Measurements from ENCODE around the gene NFKBIL1. TPM values are rescaled to one million over a fixed set of nuclear protein-coding genes. Genes with fewer than 3 reads are reported as not detected.

The NFKBIL1 gene
- total and polyA plus RNA-seq, 2 of the 4 experiments (the other 2 are of a cell fraction): 7.8 to 10.8 TPM

DNA sequence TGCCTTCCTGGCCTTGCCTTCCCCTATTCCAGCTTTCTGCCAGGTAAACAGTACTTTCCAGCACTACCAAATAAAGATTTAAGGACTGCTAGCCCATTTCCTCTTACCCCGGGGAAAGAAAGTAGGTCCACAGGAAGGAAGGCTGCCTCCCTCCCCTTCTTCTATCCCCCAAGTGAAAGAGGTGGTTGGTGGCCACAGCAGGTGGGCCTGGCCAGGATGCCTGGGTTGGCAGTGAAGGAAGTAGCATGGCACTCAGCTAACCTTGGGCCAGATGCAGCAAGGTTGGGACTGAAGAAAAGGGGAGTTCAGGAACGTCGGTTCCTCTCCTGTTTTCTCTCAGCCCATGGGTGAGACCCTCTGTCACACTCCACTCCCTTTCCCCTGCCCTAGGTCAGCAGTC lies 8.9 kb downstream of the NFKBIL1 start:
- Histone ChIP-seq H3K56ac (ENCODE audit: extremely low read depth, insufficient read depth, low read length) (no peak overlapping the region), H4K91ac (ENCODE audit: insufficient read depth, low read depth, low read length) (no peak overlapping the region), H3K4ac (ENCODE audit: low read depth, low read length) (no peak overlapping the region), H3K27me3 (ENCODE audit: control insufficient read depth, insufficient read depth, low read length) (no peaks in the 10 kb centered on the region), H2AFZ (replicated peaks; ENCODE audit: low read length, poor library complexity) (no peak overlapping the region), H3K4me1 (ENCODE audit: control insufficient read depth, insufficient read depth, low read length) (peaks cover 18% of the 10 kb centered on the region), H4K8ac (ENCODE audit: low read depth in 2 of 2, low read length in 2 of 2) (no peak overlapping the region), H3K4me3 (ENCODE audit: insufficient read depth, low read depth, low read length) (no peak overlapping the region), H3K36me3 (ENCODE audit: control insufficient read depth, insufficient read depth, low read length) (peaks cover 34% of the 10 kb centered on the region), H3K14ac (replicated peaks; ENCODE audit: low read depth, low read length) (no peak overlapping the region), H3K9ac (ENCODE audit: low read depth, low read length) (no peak overlapping the region), H3K27ac (ENCODE audit: insufficient read depth, low read length) (no peak overlapping the region), H3K4me2 (ENCODE audit: low read depth, low read length) (no peak overlapping the region), H4K5ac (ENCODE audit: low read depth, low read length) (no peak overlapping the region), H3K79me1 (ENCODE audit: low read depth in 1 of 2, low read length in 2 of 2) (peaks cover 12 to 26% of the 10 kb centered on the region in 2 experiments), H2BK15ac (ENCODE audit: low read depth, low read length) (no peak overlapping the region), H2BK5ac (ENCODE audit: low read depth, low read length, poor library complexity, severe bottlenecking) (no peak overlapping the region), H3K9me3 (ENCODE audit: control insufficient read depth, insufficient read depth, low read length) (no peaks in the 10 kb centered on the region), H3K18ac (ENCODE audit: low read depth, low read length) (no peak overlapping the region), H2AK9ac (replicated peaks; ENCODE audit: low read depth, low read length, poor library complexity) (no peak overlapping the region), H2BK20ac (ENCODE audit: low read depth, low read length) (no peak overlapping the region), H3K9me1 (ENCODE audit: insufficient read depth, low read length) (peaks cover 18% of the 10 kb centered on the region; the same call in 1 of the 2 replicates), H4K20me1 (ENCODE audit: insufficient read depth, low read length) (no peaks in the 10 kb centered on the region), H2BK120ac (ENCODE audit: low read depth, low read length) (no peak overlapping the region), H3K23ac (ENCODE audit: low read depth, low read length) (no peak overlapping the region), H2AK5ac (ENCODE audit: low read depth, low read length) (no peak overlapping the region)
- in situ Hi-C loops (cut with MboI; ENCODE audit: low sequenced_read_pairs): no loop called here
- TF ChIP-seq RAD21 (IDR thresholded peaks at IDR 0.05; ENCODE audit: low read length) (no peak), MAFK (IDR thresholded peaks at IDR 0.05; ENCODE audit: low read depth, low read length) (no peak), CHD1 (IDR thresholded peaks at IDR 0.05; ENCODE audit: low read depth, low read length) (no peak), POLR2A (IDR thresholded peaks at IDR 0.05; ENCODE audit: low read depth, low read length) (no peak), RCOR1 (IDR thresholded peaks at IDR 0.05; ENCODE audit: insufficient replicate concordance, low read length) (no peak), RFX5 (IDR thresholded peaks at IDR 0.05; ENCODE audit: low read depth, low read length) (no peak), MXI1 (IDR thresholded peaks at IDR 0.05; ENCODE audit: borderline replicate concordance, low read depth, low read length) (no peak), CEBPB (IDR thresholded peaks at IDR 0.05; ENCODE audit: low read depth, low read length) (no peak), MAZ (IDR thresholded peaks at IDR 0.05; ENCODE audit: borderline replicate concordance, low read depth, low read length) (no peak), FOS (IDR thresholded peaks at IDR 0.05; ENCODE audit: low read depth, low read length) (no peak), BHLHE40 (IDR thresholded peaks at IDR 0.05; ENCODE audit: low read depth, low read length) (no peak), SMC3 (IDR thresholded peaks at IDR 0.05; ENCODE audit: low read depth, low read length) (no peak), NFE2L2 (IDR thresholded peaks at IDR 0.05; ENCODE audit: low read depth, low read length) (no peak)
- TF ChIP-seq, protein P1, sequence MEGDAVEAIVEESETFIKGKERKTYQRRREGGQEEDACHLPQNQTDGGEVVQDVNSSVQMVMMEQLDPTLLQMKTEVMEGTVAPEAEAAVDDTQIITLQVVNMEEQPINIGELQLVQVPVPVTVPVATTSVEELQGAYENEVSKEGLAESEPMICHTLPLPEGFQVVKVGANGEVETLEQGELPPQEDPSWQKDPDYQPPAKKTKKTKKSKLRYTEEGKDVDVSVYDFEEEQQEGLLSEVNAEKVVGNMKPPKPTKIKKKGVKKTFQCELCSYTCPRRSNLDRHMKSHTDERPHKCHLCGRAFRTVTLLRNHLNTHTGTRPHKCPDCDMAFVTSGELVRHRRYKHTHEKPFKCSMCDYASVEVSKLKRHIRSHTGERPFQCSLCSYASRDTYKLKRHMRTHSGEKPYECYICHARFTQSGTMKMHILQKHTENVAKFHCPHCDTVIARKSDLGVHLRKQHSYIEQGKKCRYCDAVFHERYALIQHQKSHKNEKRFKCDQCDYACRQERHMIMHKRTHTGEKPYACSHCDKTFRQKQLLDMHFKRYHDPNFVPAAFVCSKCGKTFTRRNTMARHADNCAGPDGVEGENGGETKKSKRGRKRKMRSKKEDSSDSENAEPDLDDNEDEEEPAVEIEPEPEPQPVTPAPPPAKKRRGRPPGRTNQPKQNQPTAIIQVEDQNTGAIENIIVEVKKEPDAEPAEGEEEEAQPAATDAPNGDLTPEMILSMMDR (conservative IDR thresholded peaks at IDR 0.05; ENCODE audit: low read depth, low read length): no peak
- TF ChIP-seq, protein P2, sequence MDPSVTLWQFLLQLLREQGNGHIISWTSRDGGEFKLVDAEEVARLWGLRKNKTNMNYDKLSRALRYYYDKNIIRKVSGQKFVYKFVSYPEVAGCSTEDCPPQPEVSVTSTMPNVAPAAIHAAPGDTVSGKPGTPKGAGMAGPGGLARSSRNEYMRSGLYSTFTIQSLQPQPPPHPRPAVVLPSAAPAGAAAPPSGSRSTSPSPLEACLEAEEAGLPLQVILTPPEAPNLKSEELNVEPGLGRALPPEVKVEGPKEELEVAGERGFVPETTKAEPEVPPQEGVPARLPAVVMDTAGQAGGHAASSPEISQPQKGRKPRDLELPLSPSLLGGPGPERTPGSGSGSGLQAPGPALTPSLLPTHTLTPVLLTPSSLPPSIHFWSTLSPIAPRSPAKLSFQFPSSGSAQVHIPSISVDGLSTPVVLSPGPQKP (IDR thresholded peaks at IDR 0.05; ENCODE audit: borderline replicate concordance, low read depth, low read length): no peak
- TF ChIP-seq, protein P3, sequence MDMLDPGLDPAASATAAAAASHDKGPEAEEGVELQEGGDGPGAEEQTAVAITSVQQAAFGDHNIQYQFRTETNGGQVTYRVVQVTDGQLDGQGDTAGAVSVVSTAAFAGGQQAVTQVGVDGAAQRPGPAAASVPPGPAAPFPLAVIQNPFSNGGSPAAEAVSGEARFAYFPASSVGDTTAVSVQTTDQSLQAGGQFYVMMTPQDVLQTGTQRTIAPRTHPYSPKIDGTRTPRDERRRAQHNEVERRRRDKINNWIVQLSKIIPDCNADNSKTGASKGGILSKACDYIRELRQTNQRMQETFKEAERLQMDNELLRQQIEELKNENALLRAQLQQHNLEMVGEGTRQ (IDR thresholded peaks at IDR 0.05; ENCODE audit: low read depth, low read length): no peak
- intact Hi-C loops (cut with micrococcal nuclease): no loop called here
- no peak for ATAC-seq (ENCODE audit: low read depth)
- dilution Hi-C loops (cut with HindIII; ENCODE audit: low sequenced_read_pairs, unreplicated experiment): no loop called here
- no CpG with 5 or more reads among the region's 3 CpGs for WGBS, 2 experiments (ENCODE audit: extremely low coverage in 2 of 2, insufficient read length in 1 of 2)
- no TSS peak for BruUV-seq (replicated peaks)
- CTCF ChIA-PET: no interaction called here
- DNase-seq: no peak
- POLR2A ChIA-PET (ENCODE audit: unreplicated experiment): no interaction called here

All from IMR-90 (cell line).